ENCODE results near the gene ALKBH6.

- TF ChIP-seq GATA3 (IDR thresholded peaks at IDR 0.05; ENCODE audit: low read depth, low read length), result no peak
- no peak for TF ChIP-seq GATA2 (IDR thresholded peaks at IDR 0.05; ENCODE audit: low read depth, low read length)
Measured at GRCh38 chr19:35960432-35960972, 53.5 kb downstream of the ALKBH6 start.

All from SH-SY5Y (cell line).